Neural progenitor cell (in vitro differentiated cells): ENCODE results near the gene MTG2.

Experiments
- CTCF ChIP-seq: fragments of 200-600 bp; sonication (generic); IDR thresholded peaks from 2 replicates; pipeline ENCODE4 v1.5.1; 2017; ENCODE audit warnings: antibody characterized with exemption, mild to moderate bottlenecking
- EZH2 ChIP-seq: fragments of 200-600 bp; sonication (generic); IDR thresholded peaks from 2 replicates; pipeline ENCODE4 v1.6.1; 2017; ENCODE audit warnings: antibody characterized with exemption, mild to moderate bottlenecking, moderate library complexity

- no peak for TF ChIP-seq EZH2
- TF ChIP-seq CTCF = no peak
Observed at GRCh38 chr20:62151835-62152364, 30.9 kb upstream of the MTG2 start.
